OCI-LY7 (cell line): ENCODE data around the gene CALHM2. TPM values are rescaled to one million over a fixed set of nuclear protein-coding genes. Genes with fewer than 3 reads are reported as not detected.

ENCODE experiments used
- BruUV-seq: library from RNA; stranded (reverse); fragments of 400-500 nt; replicated peaks from 2 replicates; lab custom pipeline; 2021; lab: Mats Ljungman, UMichigan
- CTCF ChIA-PET: fragments of 300-600 bp; sonication (Branson Sonifier 250); formaldehyde crosslinking; loops from one replicate; lab custom pipeline; 2022; ENCODE audit warnings: antibody characterized with exemption; ENCODE audit not compliant: unreplicated experiment; lab: Charles Lee
- POLR2A ChIA-PET: fragments of 300-600 bp; sonication (Branson Sonifier 250); formaldehyde crosslinking; loops from one replicate; lab custom pipeline; 2022; ENCODE audit warnings: antibody characterized with exemption; lab: Charles Lee
- DNase-seq: peaks from one replicate; pipeline ENCODE4 v3.0.0-alpha.2; 2015; ENCODE audit warnings: low spot score
- H2AFZ ChIP-seq: fragments of 200-600 bp; sonication (generic), shearing (Covaris generic); 2 replicates; pipeline ENCODE4 v1.6.1; 2014; ENCODE audit warnings: mild to moderate bottlenecking, antibody characterized with exemption, low read length, moderate library complexity
- H3K27ac ChIP-seq: fragments of 200-600 bp; sonication (generic); 2 replicates; pipeline ENCODE4 v1.5.1; 2014; ENCODE audit warnings: mixed run types, low read depth, mild to moderate bottlenecking, moderate library complexity, low read length, inconsistent platforms; ENCODE audit not compliant: poor library complexity, severe bottlenecking
- H3K36me3 ChIP-seq: fragments of 200-600 bp; sonication (generic); 2 replicates; pipeline ENCODE4 v1.6.1; 2014; ENCODE audit warnings: mild to moderate bottlenecking, antibody characterized with exemption, low read length, moderate library complexity, mixed read lengths; ENCODE audit not compliant: insufficient read depth
- H3K4me1 ChIP-seq: fragments of 200-600 bp; sonication (generic); 2 replicates; pipeline ENCODE4 v1.5.1; 2014; ENCODE audit warnings: mild to moderate bottlenecking, low read length; ENCODE audit not compliant: insufficient read depth, poor library complexity, severe bottlenecking
- H3K4me2 ChIP-seq: fragments of 200-600 bp; sonication (generic); 2 replicates; pipeline ENCODE4 v1.6.1; 2014; ENCODE audit warnings: mild to moderate bottlenecking, low read length
- H3K4me3 ChIP-seq: fragments of 200-600 bp; sonication (generic); 2 replicates; pipeline ENCODE4 v1.5.1; 2014; ENCODE audit warnings: mild to moderate bottlenecking, low read depth, low read length; ENCODE audit not compliant: poor library complexity, severe bottlenecking
- H3K79me2 ChIP-seq: fragments of 200-600 bp; sonication (generic); 2 replicates; pipeline ENCODE4 v1.6.1; 2016; ENCODE audit warnings: low read depth, mild to moderate bottlenecking, low read length, moderate library complexity, mixed read lengths; ENCODE audit not compliant: insufficient read depth
- H3K9me2 ChIP-seq: fragments of 200-600 bp; sonication (generic); 2 replicates; pipeline ENCODE4 v1.6.1; 2016; ENCODE audit warnings: mild to moderate bottlenecking, low read length, mixed read lengths; ENCODE audit not compliant: insufficient read depth
- H3K9me3 ChIP-seq: fragments of 200-600 bp; sonication (generic); 2 replicates; pipeline ENCODE4 v1.6.1; 2014; ENCODE audit warnings: mild to moderate bottlenecking, mixed run types, low read length, mixed read lengths
- H4K20me1 ChIP-seq: fragments of 200-600 bp; sonication (generic); 2 replicates; pipeline ENCODE4 v1.6.1; 2014; ENCODE audit warnings: mild to moderate bottlenecking, antibody characterized with exemption, low read length, moderate library complexity, mixed read lengths; ENCODE audit not compliant: insufficient read depth
- CTCF ChIP-seq: fragments of 200-600 bp; sonication (generic); conservative IDR thresholded peaks from 2 replicates; pipeline ENCODE4 v1.5.1; 2014; ENCODE audit warnings: mild to moderate bottlenecking, antibody characterized with exemption, low read length, moderate library complexity, mixed read lengths
- EZH2phosphoT487 ChIP-seq: fragments of 200-600 bp; sonication (generic); IDR thresholded peaks from 2 replicates; pipeline ENCODE4 v1.6.1; 2018; ENCODE audit warnings: low read depth, borderline replicate concordance, mild to moderate bottlenecking, mixed run types, antibody characterized with exemption, low read length, moderate library complexity, mixed read lengths
- intact Hi-C: fragments of 100-400 bp; cut with micrococcal nuclease; formaldehyde crosslinking; loops from one replicate; pipeline ENCODE4 v1.10.0; 2022; ENCODE audit not compliant: unreplicated experiment
- total RNA-seq, 2 experiments: library from RNA; depleted of rRNA in 1 of 2; stranded (reverse); fragments of >200 nt in 1 of 2; shearing (Covaris generic) in 1 of 2; gene quantifications; 2 replicates each; pipeline ENCODE4 v1.2.3, GENCODE V29; 2014 to 2022

Gene CALHM2
- total RNA-seq, 2 experiments from 2014 or later: not detected

GRCh38 chr10:103497161-103497915 lies 45.2 kb upstream of the CALHM2 start:
- BruUV-seq: no TSS peak
- no peaks in the 10 kb centered on the region for H4K20me1 ChIP-seq
- no peak overlapping the region for H3K27ac ChIP-seq
- H3K4me1 ChIP-seq: peaks cover 39% of the 10 kb centered on the region
- H2AFZ ChIP-seq: no peak overlapping the region
- H3K4me3 ChIP-seq: no peak overlapping the region
- H3K4me2 ChIP-seq: no peak overlapping the region
- TF ChIP-seq EZH2phosphoT487 (no peak), CTCF (no peak)
- H3K36me3 ChIP-seq: no peaks in the 10 kb centered on the region
- no peaks in the 10 kb centered on the region for H3K9me2 ChIP-seq
- intact Hi-C loops: no loop called here
- POLR2A ChIA-PET: interaction anchor here (0.6 to 0.9 kb wide), 2 partner anchors 91 to 153 kb away, joined by 3 read pairs; no protein-coding TSS in a partner anchor
- DNase-seq: no peak
- H3K9me3 ChIP-seq: no peaks in the 10 kb centered on the region
- CTCF ChIA-PET: no interaction called here
- no peaks in the 10 kb centered on the region for H3K79me2 ChIP-seq

- H3K4me1 ChIP-seq: peaks cover 43% of the 10 kb centered on the region
- H3K4me2 ChIP-seq: no peak overlapping the region
- TF ChIP-seq EZH2phosphoT487 (no peak), CTCF (no peak)
- CTCF ChIA-PET: no interaction called here
- no peak overlapping the region for H3K4me3 ChIP-seq
- POLR2A ChIA-PET: no interaction called here
- no peaks in the 10 kb centered on the region for H3K9me3 ChIP-seq
- H4K20me1 ChIP-seq: no peaks in the 10 kb centered on the region
- intact Hi-C loops: no loop called here
- H3K79me2 ChIP-seq: no peaks in the 10 kb centered on the region
- BruUV-seq: no TSS peak
- H2AFZ ChIP-seq: no peak overlapping the region
- H3K9me2 ChIP-seq: no peaks in the 10 kb centered on the region
- H3K36me3 ChIP-seq: no peaks in the 10 kb centered on the region
- DNase-seq: no peak
- no peak overlapping the region for H3K27ac ChIP-seq
Observed at GRCh38 chr10:103495321-103495720, 43.2 kb upstream of the CALHM2 start.
